ENCODE measurements around the gene SRCAP.

The SRCAP gene

GRCh38 chr16:30783280-30784109 lies 84.5 kb downstream of the SRCAP start:
- H3K4me3 ChIP-seq (ENCODE audit: low read depth, low read length) = no peak overlapping the region
- DNase-seq (ENCODE audit: low read depth) = no peak

GRCh38 chr16:30784215-30784614 lies 85.2 kb downstream of the SRCAP start:
- H3K4me3 ChIP-seq (ENCODE audit: low read depth, low read length) = no peak overlapping the region
- DNase-seq (ENCODE audit: low read depth) = no peak

- peak overlapping the region; percentile 94 for H3K4me3 ChIP-seq (ENCODE audit: low read depth, low read length)
- DNase-seq (ENCODE audit: low read depth) = no peak
Observed at GRCh38 chr16:30785126-30786106, 86.4 kb downstream of the SRCAP start.

GRCh38 chr16:30786115-30786935 lies 87.4 kb downstream of the SRCAP start:
- no peak for DNase-seq (ENCODE audit: low read depth)
- peak overlapping the region; percentile 94 for H3K4me3 ChIP-seq (ENCODE audit: low read depth, low read length)

- H3K4me3 ChIP-seq (ENCODE audit: low read depth, low read length) = peak within 1 kb of the TSS; percentile 94
- no peak for DNase-seq (ENCODE audit: low read depth)
Observed at GRCh38 chr16:30786936-30787612, 88.1 kb downstream of the SRCAP start, which contains the start of gene ZNF629. Gene ZNF629, minus strand, starts transcription at chr16:30787205. Its CDS starts 2,723 bp downstream, at chr16:30784482.

GRCh38 chr16:30787613-30788378 lies 88.8 kb downstream of the SRCAP start:
- peak overlapping the region; percentile 94 for H3K4me3 ChIP-seq (ENCODE audit: low read depth, low read length)
- no peak for DNase-seq (ENCODE audit: low read depth)

Measured in skeletal muscle cell (primary cell).